Measurements from ENCODE around the gene ESR1. TPM values are rescaled to one million over a fixed set of nuclear protein-coding genes. Genes with fewer than 3 reads are reported as not detected.

The ESR1 gene
- total and polyA plus RNA-seq, 2 donors (not counting 1 experiment from before 2014, with no cell fraction given): 0.06 to 0.50 TPM

DNA sequence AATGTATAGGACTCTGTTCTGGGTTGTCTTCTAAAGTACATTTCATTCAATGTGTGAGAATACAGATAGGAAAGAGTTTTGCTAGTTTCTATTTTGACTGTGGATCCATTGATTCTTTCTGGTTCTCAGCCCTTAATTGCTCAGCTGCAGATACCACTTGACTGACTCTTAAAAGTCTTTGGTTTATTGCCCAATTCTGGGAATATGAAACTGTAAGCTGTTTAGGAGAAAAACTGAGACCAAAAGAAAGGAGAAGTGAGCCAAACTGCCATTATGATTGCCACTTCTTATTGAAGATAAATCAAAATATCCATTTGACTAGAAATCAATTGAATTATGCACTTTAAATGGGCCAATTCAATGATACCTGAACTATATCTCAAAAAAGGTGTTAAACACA, 211.4 kb downstream of the ESR1 start:
- H2AFZ ChIP-seq (ENCODE audit: low read length): no peak overlapping the region
- H3K9ac ChIP-seq (ENCODE audit: insufficient read depth, low read length): no peak overlapping the region
- no peak overlapping the region for H3K27ac ChIP-seq (ENCODE audit: insufficient read depth, low read length)
- H3K36me3 ChIP-seq (ENCODE audit: control insufficient read depth, insufficient read depth, low read length): no peaks in the 10 kb centered on the region
- no peaks in the 10 kb centered on the region for H3K27me3 ChIP-seq (ENCODE audit: control insufficient read depth, insufficient read depth, low read length)
- no peaks in the 10 kb centered on the region for H3K4me1 ChIP-seq (ENCODE audit: control insufficient read depth, extremely low read depth, insufficient read depth, low read length)
- no peak for DNase-seq (ENCODE audit: low read depth in 2 of 2)
- TF ChIP-seq, protein P1, sequence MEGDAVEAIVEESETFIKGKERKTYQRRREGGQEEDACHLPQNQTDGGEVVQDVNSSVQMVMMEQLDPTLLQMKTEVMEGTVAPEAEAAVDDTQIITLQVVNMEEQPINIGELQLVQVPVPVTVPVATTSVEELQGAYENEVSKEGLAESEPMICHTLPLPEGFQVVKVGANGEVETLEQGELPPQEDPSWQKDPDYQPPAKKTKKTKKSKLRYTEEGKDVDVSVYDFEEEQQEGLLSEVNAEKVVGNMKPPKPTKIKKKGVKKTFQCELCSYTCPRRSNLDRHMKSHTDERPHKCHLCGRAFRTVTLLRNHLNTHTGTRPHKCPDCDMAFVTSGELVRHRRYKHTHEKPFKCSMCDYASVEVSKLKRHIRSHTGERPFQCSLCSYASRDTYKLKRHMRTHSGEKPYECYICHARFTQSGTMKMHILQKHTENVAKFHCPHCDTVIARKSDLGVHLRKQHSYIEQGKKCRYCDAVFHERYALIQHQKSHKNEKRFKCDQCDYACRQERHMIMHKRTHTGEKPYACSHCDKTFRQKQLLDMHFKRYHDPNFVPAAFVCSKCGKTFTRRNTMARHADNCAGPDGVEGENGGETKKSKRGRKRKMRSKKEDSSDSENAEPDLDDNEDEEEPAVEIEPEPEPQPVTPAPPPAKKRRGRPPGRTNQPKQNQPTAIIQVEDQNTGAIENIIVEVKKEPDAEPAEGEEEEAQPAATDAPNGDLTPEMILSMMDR (conservative IDR thresholded peaks at IDR 0.05 in 1 of 2, IDR thresholded peaks at IDR 0.05 in 1 of 2; ENCODE audit: low read depth in 1 of 2, low read length in 2 of 2): no peak
- no peak for TF ChIP-seq EZH2 (IDR thresholded peaks at IDR 0.05; ENCODE audit: low read length, missing control alignments)
- no peaks in the 10 kb centered on the region for H3K79me2 ChIP-seq (ENCODE audit: control insufficient read depth, insufficient read depth, low read length)
- H3K9me3 ChIP-seq (ENCODE audit: control insufficient read depth, insufficient read depth, low read depth, low read length): no peaks in the 10 kb centered on the region
- H4K20me1 ChIP-seq (ENCODE audit: control insufficient read depth, extremely low read depth, insufficient read depth, low read length): no peaks in the 10 kb centered on the region
- H3K4me2 ChIP-seq (ENCODE audit: extremely low read depth, insufficient read depth, low read length): no peak overlapping the region
- no peak overlapping the region for H3K4me3 ChIP-seq (replicated peaks in 1 of 4; ENCODE audit: control extremely low read depth in 1 of 4, insufficient read depth in 1 of 4, low read depth in 3 of 4, low read length in 4 of 4)

DNA sequence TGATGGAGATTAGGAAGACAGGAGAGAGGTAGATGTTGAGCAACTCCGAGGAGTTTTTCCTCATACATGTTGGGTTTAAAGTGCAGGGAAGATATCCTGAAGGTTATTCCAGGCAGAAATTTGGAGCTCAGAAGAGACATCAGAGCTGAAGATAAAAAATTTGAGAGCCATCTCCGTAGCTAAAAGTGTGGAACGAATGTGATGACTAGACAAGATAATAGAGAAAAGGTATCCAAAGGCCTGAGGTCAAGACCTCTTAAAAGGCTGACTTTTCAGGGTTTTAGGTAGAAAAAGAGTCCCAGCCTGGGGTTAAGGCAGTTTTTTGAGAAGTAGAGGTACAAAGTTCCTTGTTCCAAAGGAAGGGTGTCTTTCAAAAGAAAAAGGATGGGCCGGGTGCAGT, 214.8 kb downstream of the ESR1 start:
- H4K20me1 ChIP-seq (ENCODE audit: control insufficient read depth, extremely low read depth, insufficient read depth, low read length): no peaks in the 10 kb centered on the region
- H3K4me3 ChIP-seq (replicated peaks in 1 of 4; ENCODE audit: control extremely low read depth in 1 of 4, insufficient read depth in 1 of 4, low read depth in 3 of 4, low read length in 4 of 4): no peak overlapping the region
- H3K27ac ChIP-seq (ENCODE audit: insufficient read depth, low read length): no peak overlapping the region
- no peak for DNase-seq (ENCODE audit: low read depth in 2 of 2)
- no peaks in the 10 kb centered on the region for H3K79me2 ChIP-seq (ENCODE audit: control insufficient read depth, insufficient read depth, low read length)
- H3K36me3 ChIP-seq (ENCODE audit: control insufficient read depth, insufficient read depth, low read length): no peaks in the 10 kb centered on the region
- no peaks in the 10 kb centered on the region for H3K27me3 ChIP-seq (ENCODE audit: control insufficient read depth, insufficient read depth, low read length)
- H2AFZ ChIP-seq (ENCODE audit: low read length): no peak overlapping the region
- H3K4me2 ChIP-seq (ENCODE audit: extremely low read depth, insufficient read depth, low read length): no peak overlapping the region
- no peaks in the 10 kb centered on the region for H3K9me3 ChIP-seq (ENCODE audit: control insufficient read depth, insufficient read depth, low read depth, low read length)
- H3K4me1 ChIP-seq (ENCODE audit: control insufficient read depth, extremely low read depth, insufficient read depth, low read length): no peaks in the 10 kb centered on the region
- H3K9ac ChIP-seq (ENCODE audit: insufficient read depth, low read length): no peak overlapping the region
- no peak for TF ChIP-seq EZH2 (IDR thresholded peaks at IDR 0.05; ENCODE audit: low read length, missing control alignments)
- TF ChIP-seq, protein P1 (conservative IDR thresholded peaks at IDR 0.05 in 1 of 2, IDR thresholded peaks at IDR 0.05 in 1 of 2; ENCODE audit: low read depth in 1 of 2, low read length in 2 of 2): no peak

DNA sequence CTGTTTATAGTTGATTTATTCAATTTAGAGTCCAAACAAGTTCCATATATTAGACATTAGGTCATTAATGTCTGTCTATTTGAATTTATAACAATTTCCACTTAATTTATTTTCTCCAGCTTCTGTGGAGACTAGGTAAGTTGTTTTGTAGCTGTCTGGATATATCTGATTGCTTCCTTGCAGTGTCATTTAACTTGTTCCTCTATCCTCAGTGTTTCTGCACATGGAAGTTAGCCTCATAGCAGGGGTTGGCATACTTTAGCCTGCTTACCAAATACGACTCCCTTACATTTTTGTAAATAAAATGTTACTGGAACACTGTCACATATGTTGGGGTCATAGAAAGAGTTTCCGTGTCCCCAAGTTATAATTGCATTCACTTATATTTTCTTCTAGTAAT, 216.1 kb downstream of the ESR1 start:
- H3K9ac ChIP-seq (ENCODE audit: insufficient read depth, low read length): no peak overlapping the region
- H2AFZ ChIP-seq (ENCODE audit: low read length): no peak overlapping the region
- TF ChIP-seq EZH2 (IDR thresholded peaks at IDR 0.05; ENCODE audit: low read length, missing control alignments): no peak
- TF ChIP-seq, protein P1 (conservative IDR thresholded peaks at IDR 0.05 in 1 of 2, IDR thresholded peaks at IDR 0.05 in 1 of 2; ENCODE audit: low read depth in 1 of 2, low read length in 2 of 2): no peak
- no peak overlapping the region for H3K4me3 ChIP-seq (replicated peaks in 1 of 4; ENCODE audit: control extremely low read depth in 1 of 4, insufficient read depth in 1 of 4, low read depth in 3 of 4, low read length in 4 of 4)
- no peaks in the 10 kb centered on the region for H3K9me3 ChIP-seq (ENCODE audit: control insufficient read depth, insufficient read depth, low read depth, low read length)
- H3K4me2 ChIP-seq (ENCODE audit: extremely low read depth, insufficient read depth, low read length): no peak overlapping the region
- DNase-seq (ENCODE audit: low read depth in 2 of 2): no peak
- H4K20me1 ChIP-seq (ENCODE audit: control insufficient read depth, extremely low read depth, insufficient read depth, low read length): no peaks in the 10 kb centered on the region
- H3K27ac ChIP-seq (ENCODE audit: insufficient read depth, low read length): no peak overlapping the region
- H3K27me3 ChIP-seq (ENCODE audit: control insufficient read depth, insufficient read depth, low read length): no peaks in the 10 kb centered on the region
- H3K79me2 ChIP-seq (ENCODE audit: control insufficient read depth, insufficient read depth, low read length): no peaks in the 10 kb centered on the region
- no peaks in the 10 kb centered on the region for H3K4me1 ChIP-seq (ENCODE audit: control insufficient read depth, extremely low read depth, insufficient read depth, low read length)
- no peaks in the 10 kb centered on the region for H3K36me3 ChIP-seq (ENCODE audit: control insufficient read depth, insufficient read depth, low read length)

Data from fibroblast of lung (primary cell).